Activated CD8-positive, alpha-beta T cell treated with anti-CD3 and anti-CD28 coated beads, Interleukin-2, amount 10 ng/mL, durations not matched to agents 7 days and 5 days (primary cell): Measurements from ENCODE around the gene PTGR3. TPM values are rescaled to one million over a fixed set of nuclear protein-coding genes. Genes with fewer than 3 reads are reported as not detected.

Experiments
- ATAC-seq: fragments of 150-1000 bp; cut with Tn5 transposase; one replicate; pipeline ENCODE4 v1.10.0; 2021; ENCODE audit warnings: moderate library complexity
- CTCF ChIA-PET: fragments of 350-600 bp; sonication (Branson Sonifier 250); formaldehyde crosslinking; loops from one replicate; lab custom pipeline; 2021; ENCODE audit warnings: antibody characterized with exemption; lab: Charles Lee
- POLR2A ChIA-PET: fragments of 350-600 bp; sonication (Branson Sonifier 250); formaldehyde crosslinking; loops from one replicate; lab custom pipeline; 2021; ENCODE audit warnings: antibody characterized with exemption; lab: Charles Lee
- DNase-seq: peaks from one replicate; pipeline ENCODE4 v3.0.0-alpha.2; 2020
- H3K27ac Mint-ChIP-seq: one replicate; pipeline ENCODE4 v1.8.0; 2021; ENCODE audit warnings: mild to moderate bottlenecking, mixed read lengths
- H3K27me3 Mint-ChIP-seq: one replicate; pipeline ENCODE4 v1.8.0; 2021; ENCODE audit warnings: low read depth, mixed read lengths
- H3K36me3 Mint-ChIP-seq: one replicate; pipeline ENCODE4 v1.8.0; 2021; ENCODE audit warnings: low read depth, mixed read lengths
- H3K4me1 Mint-ChIP-seq: one replicate; pipeline ENCODE4 v1.8.0; 2021; ENCODE audit warnings: low read depth, mixed read lengths
- H3K4me3 Mint-ChIP-seq: one replicate; pipeline ENCODE4 v1.8.0; 2021; ENCODE audit warnings: mild to moderate bottlenecking, mixed read lengths
- H3K9me3 Mint-ChIP-seq: one replicate; pipeline ENCODE4 v1.8.0; 2022; ENCODE audit warnings: mixed read lengths; ENCODE audit not compliant: insufficient read depth
- total RNA-seq, 2 experiments: library from RNA; stranded (reverse); gene quantifications; one replicate each; pipeline ENCODE4 v1.2.3, GENCODE V29; 2021

PTGR3 gene
- total RNA-seq, 2 experiments from 2014 or later: 21.8 to 21.9 TPM

DNA sequence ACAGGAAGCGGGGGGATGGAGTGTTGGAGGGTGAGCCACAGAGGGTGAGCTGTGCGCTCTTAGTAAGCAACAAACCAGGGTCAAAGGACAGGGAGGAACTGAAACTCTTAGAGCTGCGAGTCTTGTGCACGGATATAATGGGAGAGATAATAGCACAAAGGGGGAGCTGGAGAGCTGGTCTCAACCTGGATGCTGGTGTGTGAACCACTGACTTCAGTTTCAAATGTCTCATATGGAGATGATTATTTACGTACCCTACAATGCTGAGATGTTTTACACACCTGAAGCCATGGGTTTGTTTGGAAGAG, 35.9 kb downstream of the PTGR3 start:
- CTCF ChIA-PET: no interaction called here
- no peak for ATAC-seq

DNA sequence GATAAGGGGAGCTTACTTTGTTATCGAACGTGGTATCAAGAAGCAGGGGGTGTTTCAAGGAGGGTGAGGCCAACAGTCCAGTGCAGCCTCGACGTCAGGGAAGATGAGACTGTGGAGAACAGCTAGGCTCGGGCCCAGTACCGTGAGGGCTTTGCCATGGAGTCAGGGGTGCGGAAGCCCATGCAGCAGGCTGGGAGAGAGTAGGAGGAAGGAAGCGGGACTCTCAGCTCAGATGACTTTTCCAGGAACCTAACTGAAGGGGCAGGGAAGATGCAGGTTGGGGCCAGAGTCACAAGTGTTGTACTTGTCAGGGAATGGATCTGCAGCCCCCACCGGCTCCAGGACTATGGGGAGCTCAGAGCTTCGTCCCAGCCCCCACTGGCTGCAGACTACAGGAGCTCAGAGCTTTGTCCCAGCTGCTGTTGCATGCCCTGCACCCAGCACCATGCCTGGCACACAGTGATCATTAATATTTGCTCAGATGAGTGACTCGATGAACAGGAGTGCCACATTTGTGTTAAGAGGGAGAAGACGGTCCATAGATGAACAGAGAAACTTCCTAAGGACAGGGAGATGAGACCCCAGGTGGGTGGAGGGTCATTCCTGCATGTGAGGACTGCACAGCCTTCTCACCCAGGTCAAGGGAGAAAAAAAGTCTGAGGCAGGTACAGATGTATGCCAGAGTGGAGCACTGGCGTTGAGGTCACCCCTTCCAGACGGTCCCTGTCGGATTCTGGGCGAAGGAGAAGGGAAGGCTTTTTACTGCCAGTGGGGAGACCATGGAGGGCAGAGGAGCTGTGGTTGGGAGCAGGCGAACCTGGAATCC, 36.4 kb downstream of the PTGR3 start:
- DNase-seq: no peak
- Mint-ChIP-seq H3K9me3 (no peaks in the 10 kb centered on the region), H3K27me3 (no peaks in the 10 kb centered on the region), H3K4me3 (no peak overlapping the region), H3K4me1 (peaks cover 3% of the 10 kb centered on the region), H3K27ac (no peak overlapping the region), H3K36me3 (no peaks in the 10 kb centered on the region)
- ChIA-PET CTCF (no interaction called here), POLR2A (no interaction called here)
- no peak for ATAC-seq

More for the DNA sequence above, 35.9 kb downstream of the PTGR3 start:
- H3K9me3 Mint-ChIP-seq: no peaks in the 10 kb centered on the region
- peaks cover 3% of the 10 kb centered on the region for H3K4me1 Mint-ChIP-seq
- H3K27me3 Mint-ChIP-seq: no peaks in the 10 kb centered on the region
- DNase-seq: no peak
- H3K4me3 Mint-ChIP-seq: no peak overlapping the region
- no peaks in the 10 kb centered on the region for H3K36me3 Mint-ChIP-seq
- no peak overlapping the region for H3K27ac Mint-ChIP-seq
- POLR2A ChIA-PET: no interaction called here

DNA sequence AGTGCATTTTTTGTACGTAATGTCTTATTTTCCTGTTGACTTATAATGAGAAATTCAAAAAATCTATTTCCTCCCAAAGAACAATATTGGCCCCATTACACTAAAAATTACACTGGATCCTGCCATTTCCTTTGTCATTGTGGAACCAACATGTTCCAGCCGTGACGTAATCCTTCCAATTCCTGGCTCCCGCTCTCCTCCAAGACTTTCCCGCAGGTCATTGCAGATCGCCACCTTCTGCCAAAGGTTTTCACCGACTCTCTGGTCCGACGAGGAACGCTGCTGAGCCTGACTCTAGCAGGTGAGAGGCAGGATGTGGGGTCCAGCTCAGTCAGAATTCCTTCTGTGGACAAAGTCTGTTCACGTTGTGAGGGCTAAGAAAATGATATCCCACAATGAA, 38.0 kb downstream of the PTGR3 start:
- no peaks in the 10 kb centered on the region for H3K36me3 Mint-ChIP-seq
- CTCF ChIA-PET: no interaction called here
- H3K27ac Mint-ChIP-seq: no peak overlapping the region

GRCh38 chr18:75170022-75170789, 38.7 kb downstream of the PTGR3 start:
- H3K4me1 Mint-ChIP-seq: peaks cover 3% of the 10 kb centered on the region
- ATAC-seq (no peak), DNase-seq (no peak)
- no peaks in the 10 kb centered on the region for H3K27me3 Mint-ChIP-seq
- no peak overlapping the region for H3K27ac Mint-ChIP-seq
- no peaks in the 10 kb centered on the region for H3K36me3 Mint-ChIP-seq
- H3K9me3 Mint-ChIP-seq: no peaks in the 10 kb centered on the region
- H3K4me3 Mint-ChIP-seq: no peak overlapping the region
- CTCF ChIA-PET: no interaction called here
- POLR2A ChIA-PET: no interaction called here

More for the DNA sequence above, 38.0 kb downstream of the PTGR3 start:
- Mint-ChIP-seq H3K9me3 (no peaks in the 10 kb centered on the region), H3K4me3 (no peak overlapping the region), H3K4me1 (peaks cover 3% of the 10 kb centered on the region), H3K27me3 (no peaks in the 10 kb centered on the region)
- DNase-seq (no peak), ATAC-seq (no peak)
- POLR2A ChIA-PET: no interaction called here

- H3K27ac Mint-ChIP-seq: no peak overlapping the region
- H3K27me3 Mint-ChIP-seq: no peaks in the 10 kb centered on the region
- DNase-seq: no peak
- ChIA-PET CTCF (no interaction called here), POLR2A (no interaction called here)
- no peak for ATAC-seq
- no peak overlapping the region for H3K4me3 Mint-ChIP-seq
- no peaks in the 10 kb centered on the region for H3K9me3 Mint-ChIP-seq
- H3K4me1 Mint-ChIP-seq: peaks cover 3% of the 10 kb centered on the region
- no peaks in the 10 kb centered on the region for H3K36me3 Mint-ChIP-seq
These were observed 39.5 kb downstream of the PTGR3 start for GRCh38 chr18:75169411-75169810.

GRCh38 chr18:75168619-75169018, 40.3 kb downstream of the PTGR3 start:
- POLR2A ChIA-PET: no interaction called here
- no peaks in the 10 kb centered on the region for H3K36me3 Mint-ChIP-seq

GRCh38 chr18:75167759-75168618, 41.0 kb downstream of the PTGR3 start:
- no peak overlapping the region for H3K27ac Mint-ChIP-seq
- CTCF ChIA-PET: no interaction called here
- H3K9me3 Mint-ChIP-seq: no peaks in the 10 kb centered on the region

More at GRCh38 chr18:75168619-75169018, 40.3 kb downstream of the PTGR3 start:
- H3K4me3 Mint-ChIP-seq: no peak overlapping the region
- DNase-seq (no peak), ATAC-seq (no peak)
- CTCF ChIA-PET: no interaction called here
- H3K27ac Mint-ChIP-seq: no peak overlapping the region
- no peaks in the 10 kb centered on the region for H3K27me3 Mint-ChIP-seq
- H3K4me1 Mint-ChIP-seq: peaks cover 3% of the 10 kb centered on the region
- H3K9me3 Mint-ChIP-seq: no peaks in the 10 kb centered on the region

GRCh38 chr18:75167137-75167536, 41.8 kb downstream of the PTGR3 start:
- Mint-ChIP-seq H3K27me3 (no peaks in the 10 kb centered on the region), H3K4me1 (no peaks in the 10 kb centered on the region), H3K9me3 (no peaks in the 10 kb centered on the region), H3K27ac (no peak overlapping the region), H3K36me3 (no peaks in the 10 kb centered on the region), H3K4me3 (no peak overlapping the region)
- no peak for ATAC-seq
- ChIA-PET POLR2A (no interaction called here), CTCF (no interaction called here)
- peak; percentile 8 for DNase-seq

More at GRCh38 chr18:75167759-75168618, 41.0 kb downstream of the PTGR3 start:
- POLR2A ChIA-PET: no interaction called here
- no peaks in the 10 kb centered on the region for H3K36me3 Mint-ChIP-seq
- H3K4me3 Mint-ChIP-seq: no peak overlapping the region
- peaks cover 1% of the 10 kb centered on the region for H3K4me1 Mint-ChIP-seq
- DNase-seq (peak; percentile 16), ATAC-seq (no peak)
- no peaks in the 10 kb centered on the region for H3K27me3 Mint-ChIP-seq

DNA sequence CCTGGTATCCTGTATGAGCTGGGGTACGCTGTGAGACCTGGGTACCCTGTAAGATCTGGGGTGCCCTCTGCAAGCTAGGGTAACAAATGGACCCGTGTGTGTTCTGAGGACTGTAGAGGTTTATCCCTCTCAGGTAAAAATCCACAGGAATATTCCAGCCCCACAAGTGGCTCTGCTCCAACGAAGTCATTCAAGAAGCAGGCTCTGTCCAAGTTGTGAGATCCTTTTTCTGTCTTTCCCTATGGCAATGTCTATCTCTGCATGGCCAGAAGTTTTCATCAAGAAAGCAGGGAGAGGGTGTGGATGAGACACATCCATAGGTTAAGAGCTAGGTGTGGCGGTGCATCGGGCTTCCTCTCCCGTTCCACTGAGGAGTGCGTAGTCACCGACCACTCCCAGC, 43.0 kb downstream of the PTGR3 start:
- Mint-ChIP-seq H3K4me1 (peaks cover 8% of the 10 kb centered on the region), H3K4me3 (no peak overlapping the region), H3K36me3 (no peaks in the 10 kb centered on the region), H3K27ac (no peak overlapping the region), H3K27me3 (no peaks in the 10 kb centered on the region), H3K9me3 (no peaks in the 10 kb centered on the region)
- peak; percentile 9 for DNase-seq
- ChIA-PET CTCF (interaction anchor here (0.7 kb wide), 1 partner anchor 14 kb away, joined by 3 read pairs; no protein-coding TSS in a partner anchor), POLR2A (no interaction called here)
- no peak for ATAC-seq

- Mint-ChIP-seq H3K27ac (no peak overlapping the region), H3K4me3 (no peak overlapping the region), H3K4me1 (peaks cover 8% of the 10 kb centered on the region), H3K36me3 (no peaks in the 10 kb centered on the region), H3K27me3 (no peaks in the 10 kb centered on the region), H3K9me3 (no peaks in the 10 kb centered on the region)
- ChIA-PET POLR2A (no interaction called here), CTCF (no interaction called here)
- no peak for ATAC-seq
- DNase-seq: no peak
These were observed 44.5 kb downstream of the PTGR3 start for GRCh38 chr18:75164479-75164878.

DNA sequence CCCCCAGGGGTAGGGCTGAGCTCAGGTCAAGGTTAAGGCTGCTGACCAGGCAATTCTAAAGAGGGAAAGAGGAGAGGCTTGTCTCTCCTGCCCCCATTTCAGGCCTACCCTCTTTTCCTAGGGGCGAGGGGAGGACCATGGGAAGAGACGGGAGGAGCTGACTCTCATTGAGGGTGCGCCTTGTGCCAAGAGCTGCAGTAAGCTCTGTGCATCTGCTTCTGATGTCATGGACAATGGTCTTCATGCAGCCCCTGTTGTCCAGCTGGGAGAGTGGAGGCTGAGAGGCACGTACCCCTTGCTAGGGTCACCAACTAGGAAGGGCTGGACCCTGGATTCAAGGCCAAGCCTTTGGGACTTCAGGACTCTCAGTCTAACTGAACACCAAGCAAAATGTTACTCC, 45.2 kb downstream of the PTGR3 start:
- Mint-ChIP-seq H3K4me3 (no peak overlapping the region), H3K4me1 (peaks cover 8% of the 10 kb centered on the region), H3K9me3 (no peaks in the 10 kb centered on the region), H3K27me3 (no peaks in the 10 kb centered on the region), H3K36me3 (no peaks in the 10 kb centered on the region), H3K27ac (no peak overlapping the region)
- DNase-seq (no peak), ATAC-seq (no peak)
- ChIA-PET POLR2A (no interaction called here), CTCF (no interaction called here)
